Brain microvascular endothelial cell (primary cell): Measurements from ENCODE around the gene FBLN7.
"Not testable (repeated sequence)": the region's sequence is repeated elsewhere in the genome, so short reads cannot be mapped to it uniquely, and the experiment has no call there.

ENCODE experiments used
- DNase-seq: peaks from one replicate; pipeline ENCODE4 v3.0.0-alpha.2; 2020
- H3K27ac ChIP-seq: fragments of 250-450 bp; sonication (Bioruptor Pico); 2 replicates; pipeline ENCODE4 v1.5.1; 2020; ENCODE audit warnings: mild to moderate bottlenecking, moderate library complexity
- H3K27me3 ChIP-seq: fragments of 250-450 bp; sonication (Bioruptor Pico); replicated peaks from 2 replicates; pipeline ENCODE4 v1.5.1; 2020; ENCODE audit warnings: mild to moderate bottlenecking
- H3K36me3 ChIP-seq: fragments of 250-450 bp; sonication (Bioruptor Pico); replicated peaks from 2 replicates; pipeline ENCODE4 v1.5.1; 2020; ENCODE audit warnings: mild to moderate bottlenecking
- H3K4me3 ChIP-seq: 2 replicates; pipeline ENCODE4 v1.5.1; 2011; ENCODE audit warnings: low read depth, mild to moderate bottlenecking, control low read depth, low read length, moderate library complexity
- in situ Hi-C: cut with HindIII; loops from 2 replicates; pipeline ENCODE4 v1.10.0; 2017; ENCODE audit warnings: low sequenced_read_pairs, low pct_ligation_motif_present
- TF ChIP-seq, protein P1 (sequence below): IDR thresholded peaks from 2 replicates; pipeline ENCODE4 v1.5.1; 2011; ENCODE audit warnings: low read depth, mild to moderate bottlenecking, moderate library complexity, low read length, control low read depth, inconsistent platforms; ENCODE audit errors: missing control alignments

The FBLN7 gene

DNA sequence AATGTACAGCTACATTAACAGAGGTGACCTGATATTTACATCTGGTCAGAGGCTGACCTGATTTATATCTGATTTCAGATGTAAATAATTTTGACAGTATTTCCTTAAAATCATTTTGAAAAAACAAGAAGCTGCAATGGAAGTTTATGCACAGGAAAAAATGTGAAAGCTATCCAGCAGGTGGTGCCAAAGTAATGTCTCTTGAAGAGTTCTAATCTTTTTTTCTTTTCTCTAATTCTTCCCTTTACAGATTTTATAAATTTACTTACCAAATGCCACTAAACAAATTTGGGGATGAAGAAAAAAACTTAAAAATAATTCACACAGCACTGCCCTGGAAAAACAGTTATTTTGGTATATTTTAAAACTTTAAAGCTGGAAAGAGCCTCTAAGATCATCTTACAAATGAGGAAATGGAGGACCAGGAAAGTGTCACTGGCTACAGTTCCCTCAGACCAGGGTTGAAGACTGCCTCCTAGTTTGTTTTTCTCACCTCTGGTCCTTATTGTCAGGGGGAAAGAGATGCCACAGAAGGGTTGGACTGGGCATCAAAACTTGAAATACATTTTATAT lies 16.4 kb upstream of the FBLN7 start:
- DNase-seq: peak; percentile 40
- Histone ChIP-seq H3K4me3 (no peak overlapping the region), H3K36me3 (peaks cover 26% of the 10 kb centered on the region), H3K27ac (no peak overlapping the region), H3K27me3 (no peaks in the 10 kb centered on the region)
- TF ChIP-seq, protein P1, sequence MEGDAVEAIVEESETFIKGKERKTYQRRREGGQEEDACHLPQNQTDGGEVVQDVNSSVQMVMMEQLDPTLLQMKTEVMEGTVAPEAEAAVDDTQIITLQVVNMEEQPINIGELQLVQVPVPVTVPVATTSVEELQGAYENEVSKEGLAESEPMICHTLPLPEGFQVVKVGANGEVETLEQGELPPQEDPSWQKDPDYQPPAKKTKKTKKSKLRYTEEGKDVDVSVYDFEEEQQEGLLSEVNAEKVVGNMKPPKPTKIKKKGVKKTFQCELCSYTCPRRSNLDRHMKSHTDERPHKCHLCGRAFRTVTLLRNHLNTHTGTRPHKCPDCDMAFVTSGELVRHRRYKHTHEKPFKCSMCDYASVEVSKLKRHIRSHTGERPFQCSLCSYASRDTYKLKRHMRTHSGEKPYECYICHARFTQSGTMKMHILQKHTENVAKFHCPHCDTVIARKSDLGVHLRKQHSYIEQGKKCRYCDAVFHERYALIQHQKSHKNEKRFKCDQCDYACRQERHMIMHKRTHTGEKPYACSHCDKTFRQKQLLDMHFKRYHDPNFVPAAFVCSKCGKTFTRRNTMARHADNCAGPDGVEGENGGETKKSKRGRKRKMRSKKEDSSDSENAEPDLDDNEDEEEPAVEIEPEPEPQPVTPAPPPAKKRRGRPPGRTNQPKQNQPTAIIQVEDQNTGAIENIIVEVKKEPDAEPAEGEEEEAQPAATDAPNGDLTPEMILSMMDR: peak; percentile 55
- in situ Hi-C loops: no loop called here

GRCh38 chr2:112129060-112129459 lies 9.1 kb upstream of the FBLN7 start:
- Histone ChIP-seq H3K36me3 (no peaks in the 10 kb centered on the region), H3K27ac (no peak overlapping the region), H3K27me3 (no peaks in the 10 kb centered on the region), H3K4me3 (no peak overlapping the region)
- in situ Hi-C loops: no loop called here
- TF ChIP-seq, protein P1: no peak
- DNase-seq: no peak

- Histone ChIP-seq H3K27me3 (no peaks in the 10 kb centered on the region), H3K27ac (no peak overlapping the region), H3K4me3 (no peak overlapping the region), H3K36me3 (no peaks in the 10 kb centered on the region)
- no peak for DNase-seq
- in situ Hi-C loops: no loop called here
- TF ChIP-seq, protein P1: no peak
These were observed 4.8 kb upstream of the FBLN7 start for GRCh38 chr2:112133344-112133743.

GRCh38 chr2:112134120-112134519 lies 4.1 kb upstream of the FBLN7 start:
- H3K27me3 ChIP-seq: no peaks in the 10 kb centered on the region
- no peak overlapping the region for H3K4me3 ChIP-seq
- TF ChIP-seq, protein P1: no peak
- no peak overlapping the region for H3K27ac ChIP-seq
- no peak for DNase-seq
- no peaks in the 10 kb centered on the region for H3K36me3 ChIP-seq
- in situ Hi-C loops: no loop called here

GRCh38 chr2:112136096-112136495 lies 2.1 kb upstream of the FBLN7 start:
- TF ChIP-seq, protein P1: no peak
- in situ Hi-C loops: no loop called here
- no peak for DNase-seq
- no peaks in the 10 kb centered on the region for H3K36me3 ChIP-seq
- H3K27ac ChIP-seq: no peak overlapping the region
- peaks cover 1% of the 10 kb centered on the region for H3K27me3 ChIP-seq
- no peak overlapping the region for H3K4me3 ChIP-seq

DNA sequence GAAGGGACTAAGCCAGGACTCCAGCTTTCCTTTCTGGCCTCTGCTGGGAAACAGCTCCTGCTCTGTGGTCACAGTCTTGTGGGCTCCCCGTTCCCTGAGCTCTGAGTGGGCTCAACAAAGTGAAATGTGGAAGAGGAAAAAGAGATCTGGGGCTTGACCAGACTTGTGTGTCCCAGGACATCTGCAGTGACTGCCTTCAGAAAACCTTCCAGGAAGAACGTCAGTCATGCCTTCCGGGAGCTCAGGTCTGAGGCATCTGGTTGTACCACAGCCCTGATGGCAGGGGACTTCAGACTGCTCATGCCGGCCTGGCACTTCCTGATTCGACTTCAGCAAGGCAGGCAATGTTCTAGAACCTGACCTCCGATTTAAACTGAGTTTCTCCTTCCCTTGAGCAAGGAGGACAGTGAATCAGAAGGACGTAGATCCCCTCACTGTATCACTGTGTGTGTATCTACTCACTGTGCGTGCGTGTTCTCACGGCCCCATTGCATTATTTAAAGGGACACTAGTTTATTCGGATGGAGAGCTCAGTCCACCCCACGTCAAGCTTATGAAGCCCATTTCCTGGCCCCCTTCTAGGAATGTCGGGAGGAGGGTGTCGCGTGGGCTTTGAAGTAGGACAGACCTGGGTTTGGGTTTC lies 548 bp upstream of the FBLN7 start:
- no peak for DNase-seq
- in situ Hi-C loops: no loop called here
- H3K27ac ChIP-seq: no peak overlapping the region

DNA sequence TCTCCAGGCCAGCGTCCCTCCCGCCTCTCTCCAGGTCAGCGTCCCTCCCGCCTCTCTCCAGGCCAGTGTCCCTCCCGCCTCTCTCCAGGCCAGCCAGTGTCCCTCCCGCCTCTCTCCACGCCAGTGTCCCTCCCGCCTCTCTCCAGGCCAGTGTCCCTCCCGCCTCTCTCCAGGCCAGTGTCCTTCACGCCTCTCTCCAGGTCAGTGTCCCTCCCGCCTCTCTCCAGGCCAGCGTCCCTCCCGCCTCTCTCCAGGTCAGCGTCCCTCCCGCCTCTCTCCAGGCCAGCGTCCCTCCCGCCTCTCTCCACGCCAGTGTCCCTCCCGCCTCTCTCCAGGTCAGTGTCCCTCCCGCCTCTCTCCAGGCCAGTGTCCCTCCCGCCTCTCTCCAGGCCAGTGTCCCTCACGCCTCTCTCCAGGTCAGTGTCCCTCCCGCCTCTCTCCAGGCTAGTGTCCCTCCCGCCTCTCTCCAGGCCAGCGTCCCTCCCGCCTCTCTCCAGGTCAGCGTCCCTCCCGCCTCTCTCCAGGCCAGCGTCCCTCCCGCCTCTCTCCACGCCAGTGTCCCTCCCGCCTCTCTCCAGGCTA lies 939 bp downstream of the FBLN7 start:
- DNase-seq, in situ Hi-C loops: not testable (repeated sequence)

More for the DNA sequence above, 548 bp upstream of the FBLN7 start:
- TF ChIP-seq, protein P1: no peak
- H3K4me3 ChIP-seq: peak overlapping the region; percentile 53
- no peaks in the 10 kb centered on the region for H3K36me3 ChIP-seq
- H3K27me3 ChIP-seq: peaks cover 1% of the 10 kb centered on the region

GRCh38 chr2:112139661-112140204 lies 1.5 kb downstream of the FBLN7 start:
- H3K4me3 ChIP-seq: peak overlapping the region; percentile 22
- H3K27ac ChIP-seq, DNase-seq, H3K36me3 ChIP-seq, in situ Hi-C loops, H3K27me3 ChIP-seq: not testable (repeated sequence)

More for the DNA sequence above, 939 bp downstream of the FBLN7 start:
- not testable (repeated sequence) for H3K27ac ChIP-seq, H3K36me3 ChIP-seq, H3K27me3 ChIP-seq
- H3K4me3 ChIP-seq: peak overlapping the region; percentile 20
